ENCODE measurements around the gene TWIST2.

The TWIST2 gene

DNA sequence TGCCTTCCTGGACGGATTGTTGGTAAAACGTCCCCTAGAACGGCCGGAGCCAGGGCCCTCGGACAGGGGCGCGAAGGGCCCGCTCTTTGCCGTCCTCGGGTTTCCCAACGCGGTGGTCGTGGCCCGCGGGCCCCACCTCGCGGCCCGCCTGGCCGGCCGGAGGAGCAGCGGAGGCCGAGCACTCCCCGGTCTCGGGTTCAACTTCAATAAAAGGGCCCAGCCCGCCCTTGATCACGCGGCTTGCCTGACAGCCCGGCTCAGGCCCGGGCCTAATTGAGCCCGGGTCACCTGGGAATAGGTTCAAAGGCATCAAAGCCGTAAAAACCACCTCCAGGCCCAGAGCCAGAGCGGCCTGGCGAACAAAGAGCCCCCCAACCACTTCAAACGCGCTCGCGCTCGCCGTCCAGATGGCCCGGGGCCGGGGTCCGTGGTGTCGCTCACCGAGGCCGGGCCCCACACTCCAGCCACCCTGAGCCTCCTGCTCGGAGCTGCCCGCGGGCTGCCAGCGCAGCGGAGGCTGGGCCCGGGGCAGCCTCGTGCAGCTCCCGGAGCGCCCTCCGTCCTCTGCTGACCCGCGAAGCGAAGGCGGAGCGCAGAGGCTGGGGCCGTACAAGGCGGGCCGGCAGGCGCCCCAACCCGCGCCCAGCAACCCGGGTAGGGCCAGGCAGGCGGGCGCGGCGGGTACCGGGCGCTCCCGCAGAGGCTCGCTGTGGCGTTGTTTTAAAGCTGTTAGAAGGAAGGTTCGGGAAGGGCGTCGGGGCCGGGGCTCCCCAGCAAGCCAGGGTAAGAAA is 1.1 kb upstream of the TWIST2 start:
- peak overlapping the region; percentile 80 for H3K4me3 ChIP-seq (ENCODE audit: insufficient read length, low read depth)
- no peak for TF ChIP-seq YY1 (IDR thresholded peaks at IDR 0.05; ENCODE audit: insufficient read depth, insufficient read length)
- no peak for TF ChIP-seq ZNF274 (IDR thresholded peaks at IDR 0.05; ENCODE audit: low read depth, low read length)
- no peak for TF ChIP-seq SUZ12 (IDR thresholded peaks at IDR 0.05; ENCODE audit: extremely low read depth, insufficient read depth, insufficient read length)

DNA sequence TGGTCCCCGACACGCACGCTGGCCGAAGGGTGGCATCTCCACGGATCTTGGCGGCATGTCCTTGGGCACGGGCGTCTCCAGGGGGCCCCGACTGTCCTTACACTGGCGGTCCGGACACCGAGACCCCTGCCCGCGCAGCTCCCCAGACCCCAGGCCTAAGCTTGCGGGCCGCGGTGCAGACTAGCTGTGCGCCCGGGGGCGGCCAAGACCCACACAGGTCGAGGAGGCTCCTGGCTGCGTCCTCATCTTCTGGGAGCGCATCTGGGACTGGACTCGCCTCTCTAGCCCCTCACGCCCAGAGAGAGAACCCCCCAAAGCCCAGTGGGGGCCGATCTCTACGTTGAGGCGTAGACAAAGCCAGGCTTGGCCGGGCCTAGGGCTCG is 475 bp upstream of the TWIST2 start:
- H3K4me1 ChIP-seq (ENCODE audit: insufficient read depth, insufficient read length), result peaks cover 5% of the 10 kb centered on the region
- peak overlapping the region; percentile 79 for H3K9ac ChIP-seq (ENCODE audit: insufficient read length, low read depth)
- peak overlapping the region; percentile 80 for H3K4me3 ChIP-seq (ENCODE audit: insufficient read length, low read depth)
- DNase-seq (ENCODE audit: low read depth, low spot score), result no peak
- TF ChIP-seq SUZ12 (IDR thresholded peaks at IDR 0.05; ENCODE audit: extremely low read depth, insufficient read depth, insufficient read length) (peak; percentile 3), YY1 (IDR thresholded peaks at IDR 0.05; ENCODE audit: insufficient read depth, insufficient read length) (no peak)
- no peaks in the 10 kb centered on the region for H3K36me3 ChIP-seq (ENCODE audit: insufficient read depth, insufficient read length, low read length)
- peaks cover 85% of the 10 kb centered on the region for H3K27me3 ChIP-seq (ENCODE audit: insufficient read depth, insufficient read length)
- H3K9me3 ChIP-seq (ENCODE audit: insufficient read depth, low read length), result no peaks in the 10 kb centered on the region

More for the DNA sequence above, 1.1 kb upstream of the TWIST2 start:
- Histone ChIP-seq H3K36me3 (ENCODE audit: insufficient read depth, insufficient read length, low read length) (no peaks in the 10 kb centered on the region), H3K27me3 (ENCODE audit: insufficient read depth, insufficient read length) (peaks cover 84% of the 10 kb centered on the region), H3K9me3 (ENCODE audit: insufficient read depth, low read length) (no peaks in the 10 kb centered on the region), H3K9ac (ENCODE audit: insufficient read length, low read depth) (peak overlapping the region; percentile 79), H3K4me1 (ENCODE audit: insufficient read depth, insufficient read length) (peaks cover 5% of the 10 kb centered on the region)
- no peak for DNase-seq (ENCODE audit: low read depth, low spot score)

DNA sequence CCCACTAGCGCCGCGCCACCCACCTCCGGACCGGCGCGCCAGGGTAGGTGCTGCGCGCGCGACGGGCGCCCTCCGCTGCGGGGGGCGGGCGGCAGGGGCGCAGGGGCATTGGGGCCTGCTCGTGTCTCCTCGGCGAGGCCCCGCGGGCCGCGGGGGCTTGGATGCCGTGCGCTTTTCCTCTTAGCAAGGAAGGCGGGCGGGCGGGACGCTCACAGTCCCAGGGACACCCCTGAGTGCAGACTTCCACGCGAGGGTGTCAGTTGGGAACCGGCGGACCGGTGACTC is 748 bp downstream of the TWIST2 start:
- H3K4me3 ChIP-seq (ENCODE audit: insufficient read length, low read depth), result peak overlapping the region; percentile 80
- no peak for DNase-seq (ENCODE audit: low read depth, low spot score)
- H3K27me3 ChIP-seq (ENCODE audit: insufficient read depth, insufficient read length), result peaks cover 79% of the 10 kb centered on the region

DNA sequence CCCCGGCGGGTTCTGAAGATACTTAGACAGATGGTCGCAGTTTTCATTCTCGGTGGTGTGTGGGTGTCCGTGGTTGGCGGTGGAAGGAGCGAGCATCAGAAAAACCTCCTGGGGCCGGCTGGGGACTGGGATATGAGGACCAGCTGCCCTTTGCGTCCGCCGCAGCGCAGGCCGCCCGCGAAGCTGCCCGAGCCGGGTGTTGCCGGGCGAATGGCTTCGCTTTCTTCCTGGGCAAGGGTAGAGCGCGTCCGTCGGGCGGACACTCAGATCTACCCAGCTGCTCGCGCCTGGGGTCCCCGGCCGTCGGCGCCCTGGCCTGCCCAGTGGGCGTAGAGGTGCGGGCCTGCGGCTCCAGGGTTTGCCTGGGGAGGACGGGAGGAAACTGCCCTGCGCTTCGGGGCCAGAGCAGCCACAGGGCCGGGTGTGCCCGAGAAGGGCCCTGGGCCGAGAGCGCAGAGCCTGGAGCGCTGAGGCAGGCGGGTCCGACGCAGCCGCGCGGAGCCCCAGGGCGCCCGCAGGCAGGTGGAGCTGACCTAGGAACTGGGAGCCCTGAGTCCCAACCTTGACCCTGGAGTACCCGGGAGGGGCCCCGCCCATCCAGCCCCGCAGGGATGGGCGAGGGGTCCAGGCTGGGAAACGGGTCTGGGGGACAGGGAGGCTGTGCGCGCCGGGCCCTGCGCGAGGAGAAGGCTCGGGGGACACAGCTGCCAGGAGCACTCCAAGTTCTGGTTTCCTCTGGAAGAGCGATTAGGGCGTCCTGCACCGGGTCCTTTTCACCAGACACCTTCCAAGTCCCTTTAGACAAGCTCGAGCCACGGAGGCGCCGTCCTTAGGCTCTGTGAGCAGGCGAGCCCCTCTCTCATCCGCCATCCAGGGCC is 1.3 kb downstream of the TWIST2 start:
- H3K4me1 ChIP-seq (ENCODE audit: insufficient read depth, insufficient read length), result peaks cover 5% of the 10 kb centered on the region
- peak overlapping the region; percentile 80 for H3K4me3 ChIP-seq (ENCODE audit: insufficient read length, low read depth)
- no peak for DNase-seq (ENCODE audit: low read depth, low spot score)
- no peaks in the 10 kb centered on the region for H3K9me3 ChIP-seq (ENCODE audit: insufficient read depth, low read length)
- TF ChIP-seq ZNF274 (IDR thresholded peaks at IDR 0.05; ENCODE audit: low read depth, low read length) (no peak), YY1 (IDR thresholded peaks at IDR 0.05; ENCODE audit: insufficient read depth, insufficient read length) (no peak), SUZ12 (IDR thresholded peaks at IDR 0.05; ENCODE audit: extremely low read depth, insufficient read depth, insufficient read length) (no peak)
- H3K27me3 ChIP-seq (ENCODE audit: insufficient read depth, insufficient read length), result peaks cover 73% of the 10 kb centered on the region
- H3K9ac ChIP-seq (ENCODE audit: insufficient read length, low read depth), result peak overlapping the region; percentile 89
- no peaks in the 10 kb centered on the region for H3K36me3 ChIP-seq (ENCODE audit: insufficient read depth, insufficient read length, low read length)

More for the DNA sequence above, 748 bp downstream of the TWIST2 start:
- no peak for TF ChIP-seq SUZ12 (IDR thresholded peaks at IDR 0.05; ENCODE audit: extremely low read depth, insufficient read depth, insufficient read length)
- no peak for TF ChIP-seq YY1 (IDR thresholded peaks at IDR 0.05; ENCODE audit: insufficient read depth, insufficient read length)
- TF ChIP-seq ZNF274 (IDR thresholded peaks at IDR 0.05; ENCODE audit: low read depth, low read length), result no peak
- H3K4me1 ChIP-seq (ENCODE audit: insufficient read depth, insufficient read length), result peaks cover 5% of the 10 kb centered on the region
- peak overlapping the region; percentile 89 for H3K9ac ChIP-seq (ENCODE audit: insufficient read length, low read depth)
- H3K9me3 ChIP-seq (ENCODE audit: insufficient read depth, low read length), result no peaks in the 10 kb centered on the region
- no peaks in the 10 kb centered on the region for H3K36me3 ChIP-seq (ENCODE audit: insufficient read depth, insufficient read length, low read length)

DNA sequence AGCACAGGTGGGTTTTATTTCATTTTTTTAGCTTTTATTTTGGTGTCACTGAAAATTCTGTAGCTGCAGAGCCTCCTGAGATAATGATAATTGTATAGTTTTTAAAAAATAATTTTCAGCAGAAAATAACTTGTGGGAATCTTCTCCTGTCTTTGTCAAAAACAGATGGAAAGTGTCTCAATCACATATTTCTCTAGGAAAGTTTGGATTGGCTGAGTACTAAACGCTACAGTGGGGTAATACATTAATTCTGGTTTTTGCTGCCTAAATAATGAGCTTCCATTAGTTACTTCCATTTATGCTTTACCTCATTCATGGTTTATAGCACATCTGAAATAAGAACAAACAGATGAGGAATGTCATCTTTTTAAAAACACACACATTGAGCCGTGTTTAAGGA is 2.2 kb downstream of the TWIST2 start:
- Histone ChIP-seq H3K9me3 (ENCODE audit: insufficient read depth, low read length) (no peaks in the 10 kb centered on the region), H3K4me3 (ENCODE audit: insufficient read length, low read depth) (no peak overlapping the region), H3K36me3 (ENCODE audit: insufficient read depth, insufficient read length, low read length) (no peaks in the 10 kb centered on the region), H3K4me1 (ENCODE audit: insufficient read depth, insufficient read length) (peaks cover 11% of the 10 kb centered on the region), H3K9ac (ENCODE audit: insufficient read length, low read depth) (no peak overlapping the region), H3K27me3 (ENCODE audit: insufficient read depth, insufficient read length) (peaks cover 65% of the 10 kb centered on the region)
- TF ChIP-seq ZNF274 (IDR thresholded peaks at IDR 0.05; ENCODE audit: low read depth, low read length) (no peak), YY1 (IDR thresholded peaks at IDR 0.05; ENCODE audit: insufficient read depth, insufficient read length) (no peak), SUZ12 (IDR thresholded peaks at IDR 0.05; ENCODE audit: extremely low read depth, insufficient read depth, insufficient read length) (no peak)
- no peak for DNase-seq (ENCODE audit: low read depth, low spot score)

DNA sequence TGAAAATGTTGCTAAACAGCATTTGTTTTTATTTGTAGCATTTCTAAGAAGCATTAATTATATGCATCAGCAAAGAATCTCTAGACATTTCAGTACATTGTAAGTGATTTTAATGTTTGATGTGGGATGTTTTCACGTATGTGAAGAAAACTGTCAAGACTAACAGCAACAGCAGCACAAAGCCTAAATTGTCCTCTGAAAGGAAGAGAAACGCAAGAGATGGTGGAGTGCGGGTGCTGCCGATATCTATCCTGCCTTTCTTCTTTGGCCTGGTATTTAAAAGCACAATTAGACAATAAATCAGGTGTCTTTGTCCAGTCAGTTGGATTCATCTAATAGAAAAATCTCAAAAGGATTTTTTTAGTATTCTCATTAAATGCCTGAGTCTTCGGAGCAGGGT is 3.1 kb downstream of the TWIST2 start:
- Histone ChIP-seq H3K27me3 (ENCODE audit: insufficient read depth, insufficient read length) (peaks cover 56% of the 10 kb centered on the region), H3K4me1 (ENCODE audit: insufficient read depth, insufficient read length) (peaks cover 11% of the 10 kb centered on the region), H3K9ac (ENCODE audit: insufficient read length, low read depth) (no peak overlapping the region), H3K4me3 (ENCODE audit: insufficient read length, low read depth) (no peak overlapping the region), H3K36me3 (ENCODE audit: insufficient read depth, insufficient read length, low read length) (no peaks in the 10 kb centered on the region), H3K9me3 (ENCODE audit: insufficient read depth, low read length) (no peaks in the 10 kb centered on the region)
- TF ChIP-seq YY1 (IDR thresholded peaks at IDR 0.05; ENCODE audit: insufficient read depth, insufficient read length) (no peak), SUZ12 (IDR thresholded peaks at IDR 0.05; ENCODE audit: extremely low read depth, insufficient read depth, insufficient read length) (no peak), ZNF274 (IDR thresholded peaks at IDR 0.05; ENCODE audit: low read depth, low read length) (no peak)
- DNase-seq (ENCODE audit: low read depth, low spot score), result no peak

DNA sequence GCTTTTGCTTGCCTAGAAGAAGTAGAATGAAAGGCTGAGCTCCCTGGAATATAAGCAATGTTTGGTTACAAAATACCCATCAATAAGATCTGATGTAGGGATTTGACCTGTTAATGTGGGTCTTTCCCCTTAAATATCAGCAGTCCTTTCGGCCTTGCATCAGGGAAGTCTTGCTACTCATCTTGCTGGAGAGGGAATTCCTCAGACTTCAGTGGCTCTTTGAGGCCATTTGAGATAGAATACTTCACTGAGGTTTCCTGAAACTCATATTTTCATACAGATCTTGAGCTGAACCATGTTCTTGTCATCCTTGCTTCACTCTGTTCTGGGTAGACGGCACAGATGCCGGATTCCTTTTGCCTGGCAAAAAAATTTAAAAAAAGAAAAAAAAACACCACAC is 3.9 kb downstream of the TWIST2 start:
- no peaks in the 10 kb centered on the region for H3K36me3 ChIP-seq (ENCODE audit: insufficient read depth, insufficient read length, low read length)
- H3K27me3 ChIP-seq (ENCODE audit: insufficient read depth, insufficient read length), result peaks cover 49% of the 10 kb centered on the region
- no peak overlapping the region for H3K4me3 ChIP-seq (ENCODE audit: insufficient read length, low read depth)
- H3K9me3 ChIP-seq (ENCODE audit: insufficient read depth, low read length), result no peaks in the 10 kb centered on the region
- no peak for DNase-seq (ENCODE audit: low read depth, low spot score)
- peaks cover 11% of the 10 kb centered on the region for H3K4me1 ChIP-seq (ENCODE audit: insufficient read depth, insufficient read length)
- TF ChIP-seq SUZ12 (IDR thresholded peaks at IDR 0.05; ENCODE audit: extremely low read depth, insufficient read depth, insufficient read length) (no peak), YY1 (IDR thresholded peaks at IDR 0.05; ENCODE audit: insufficient read depth, insufficient read length) (no peak), ZNF274 (IDR thresholded peaks at IDR 0.05; ENCODE audit: low read depth, low read length) (no peak)
- no peak overlapping the region for H3K9ac ChIP-seq (ENCODE audit: insufficient read length, low read depth)

Measured in NT2/D1 (cell line).